SK-N-SH (cell line): ENCODE results near the gene CD248. TPM values are rescaled to one million over a fixed set of nuclear protein-coding genes. Genes with fewer than 3 reads are reported as not detected.

Source experiments
- CTCF ChIA-PET: fragments of 300-600, 350-600 bp; formaldehyde crosslinking; extraction: SDS; loops from one replicate; lab custom pipeline; 2021; lab: Yijun Ruan, JAX
- POLR2A ChIA-PET: fragments of 350-600 bp; sonication (Branson Sonifier 250); formaldehyde crosslinking; extraction: SDS; loops from one replicate; lab custom pipeline; 2020; ENCODE audit warnings: antibody characterized with exemption, inconsistent platforms; lab: Yijun Ruan, JAX
- DNase-seq: peaks from one replicate; pipeline ENCODE4 v3.0.0; 2012
- H2AFZ ChIP-seq: fragments of 200-600 bp; sonication (generic); 2 replicates; pipeline ENCODE4 v1.8.1; 2016; ENCODE audit warnings: antibody characterized with exemption, mild to moderate bottlenecking, low read depth
- H3F3A ChIP-seq: fragments of 200-600 bp; sonication (generic); replicated peaks from 2 replicates; pipeline ENCODE3; 2016; ENCODE audit warnings: antibody characterized with exemption, mild to moderate bottlenecking; ENCODE audit not compliant: insufficient read depth
- H3K27ac ChIP-seq, 2 experiments: fragments of 200-500 bp in 1 of 2; fragments of 200-600 bp in 1 of 2; sonication (Bioruptor generic) in 1 of 2; sonication (generic), shearing (Covaris generic) in 1 of 2; 2 replicates each; pipeline versions ENCODE4 v1.5.1 to v1.6.1; 2014 to 2016; ENCODE audit warnings: low read depth in 2 of 2, inconsistent platforms in 1 of 2, low read length in 1 of 2, mild to moderate bottlenecking in 1 of 2, mixed read lengths in 1 of 2
- H3K27me3 ChIP-seq: fragments of 200-600 bp; sonication (generic), shearing (Covaris generic); 2 replicates; pipeline ENCODE4 v1.6.1; 2016; ENCODE audit warnings: mixed run types; ENCODE audit not compliant: insufficient read depth
- H3K36me3 ChIP-seq, 2 experiments: fragments of 200-500 bp in 1 of 2; fragments of 200-600 bp in 1 of 2; sonication (Bioruptor generic) in 1 of 2; sonication (generic) in 1 of 2; replicated peaks in 1 of 2; 2 replicates each; pipeline versions ENCODE3 to v1.5.1; 2014 to 2016; ENCODE audit warnings: low read length in 1 of 2, mild to moderate bottlenecking in 1 of 2; ENCODE audit not compliant: insufficient read depth in 2 of 2, control insufficient read depth in 1 of 2
- H3K4me1 ChIP-seq, 2 experiments: fragments of 200-500 bp in 1 of 2; fragments of 200-600 bp in 1 of 2; sonication (Bioruptor generic) in 1 of 2; sonication (generic), shearing (Covaris generic) in 1 of 2; 2 replicates each; pipeline versions ENCODE4 v1.5.1 to v1.6.1; 2014 to 2016; ENCODE audit warnings: low read depth in 1 of 2, low read length in 1 of 2, mixed run types in 1 of 2; ENCODE audit not compliant: insufficient read depth in 2 of 2, control insufficient read depth in 1 of 2
- H3K4me2 ChIP-seq: fragments of 200-600 bp; sonication (generic), shearing (Covaris generic); 2 replicates; pipeline ENCODE4 v1.6.1; 2017; ENCODE audit warnings: mixed run types
- H3K4me3 ChIP-seq, 2 experiments: fragments of 200-500 bp in 1 of 2; fragments of 200-600 bp in 1 of 2; sonication (Bioruptor generic) in 1 of 2; sonication (generic), shearing (Covaris generic) in 1 of 2; 2 replicates each; pipeline versions ENCODE4 v1.5.1 to v1.8.1; 2014 to 2016; ENCODE audit warnings: low read depth in 2 of 2, inconsistent platforms in 1 of 2, low read length in 1 of 2, mild to moderate bottlenecking in 1 of 2, mixed read lengths in 1 of 2, moderate library complexity in 1 of 2
- H3K79me2 ChIP-seq: fragments of 200-600 bp; sonication (generic); 2 replicates; pipeline ENCODE4 v1.8.1; 2017; ENCODE audit warnings: mild to moderate bottlenecking; ENCODE audit not compliant: insufficient read depth
- H3K9ac ChIP-seq: fragments of 200-600 bp; sonication (generic); 2 replicates; pipeline ENCODE4 v1.6.1; 2017; ENCODE audit warnings: mixed run types
- H3K9me2 ChIP-seq: fragments of 200-600 bp; sonication (generic); 2 replicates; pipeline ENCODE4 v1.6.1; 2017; ENCODE audit warnings: mixed run types
- H3K9me3 ChIP-seq: fragments of 200-600 bp; sonication (generic); 2 replicates; pipeline ENCODE4 v1.6.1; 2017; ENCODE audit warnings: mixed run types, mild to moderate bottlenecking, moderate library complexity
- H4K20me1 ChIP-seq: fragments of 200-600 bp; sonication (generic); 2 replicates; pipeline ENCODE4 v1.6.1; 2017; ENCODE audit warnings: mild to moderate bottlenecking, mixed run types; ENCODE audit not compliant: insufficient read depth
- CHD2 ChIP-seq: fragments of 150-350 bp; IDR thresholded peaks from 2 replicates; pipeline ENCODE4 v1.6.1; 2018; ENCODE audit warnings: low read length; ENCODE audit not compliant: partially characterized antibody
- FOXJ3 ChIP-seq: sonication (generic); formaldehyde crosslinking; IDR thresholded peaks from 2 replicates; pipeline ENCODE4 v1.5.1; 2020; ENCODE audit warnings: mild to moderate bottlenecking, missing genetic modification reagents
- FOXM1 ChIP-seq: IDR thresholded peaks from 2 replicates; pipeline ENCODE4 v1.4.0; 2012; ENCODE audit warnings: low read depth, mild to moderate bottlenecking
- GATA2 ChIP-seq: sonication (generic); formaldehyde crosslinking; IDR thresholded peaks from 2 replicates; pipeline ENCODE4 v1.5.0; 2020; ENCODE audit warnings: mild to moderate bottlenecking, missing genetic modification reagents
- MEF2A ChIP-seq: IDR thresholded peaks from 2 replicates; pipeline ENCODE4 v1.4.0; 2012; ENCODE audit warnings: low read depth, borderline replicate concordance
- MXI1 ChIP-seq: IDR thresholded peaks from 2 replicates; pipeline ENCODE4 v1.6.1; 2012; ENCODE audit warnings: mild to moderate bottlenecking, low read depth, low read length, improper control_type of control experiment
- NFIC ChIP-seq: IDR thresholded peaks from 2 replicates; pipeline ENCODE4 v1.4.0; 2012; ENCODE audit warnings: borderline replicate concordance
- NRF1 ChIP-seq: IDR thresholded peaks from 2 replicates; pipeline ENCODE4 v1.6.1; 2012; ENCODE audit warnings: low read depth, mild to moderate bottlenecking, low read length
- POLR2AphosphoS5 ChIP-seq: IDR thresholded peaks from 2 replicates; pipeline ENCODE4 v1.6.1; 2012; ENCODE audit warnings: low read depth, low read length
- RAD21 ChIP-seq: IDR thresholded peaks from 2 replicates; pipeline ENCODE4 v1.6.1; 2012; ENCODE audit warnings: mild to moderate bottlenecking, low read length
- RFX5 ChIP-seq: IDR thresholded peaks from 2 replicates; pipeline ENCODE4 v1.6.1; 2012; ENCODE audit warnings: mild to moderate bottlenecking, improper control_type of control experiment, low read length
- RXRA ChIP-seq: IDR thresholded peaks from 2 replicates; pipeline ENCODE4 v1.4.0; 2012; ENCODE audit warnings: low read depth, mild to moderate bottlenecking, borderline replicate concordance
- SIN3A ChIP-seq: IDR thresholded peaks from 2 replicates; pipeline ENCODE4 v1.6.1; 2012; ENCODE audit warnings: low read depth, mild to moderate bottlenecking, low read length, moderate library complexity, borderline replicate concordance
- SMC3 ChIP-seq: IDR thresholded peaks from 2 replicates; pipeline ENCODE4 v1.6.1; 2012; ENCODE audit warnings: low read depth, low read length, improper control_type of control experiment
- TAF1 ChIP-seq: IDR thresholded peaks from 2 replicates; pipeline ENCODE4 v1.6.1; 2012; ENCODE audit warnings: low read depth, mild to moderate bottlenecking, low read length, moderate library complexity, borderline replicate concordance
- TEAD4 ChIP-seq: IDR thresholded peaks from 2 replicates; pipeline ENCODE4 v1.4.0; 2012; ENCODE audit warnings: mild to moderate bottlenecking, borderline replicate concordance; ENCODE audit not compliant: insufficient read depth
- YY1 ChIP-seq: IDR thresholded peaks from 2 replicates; pipeline ENCODE4 v1.4.0; 2012; ENCODE audit warnings: low read depth, mild to moderate bottlenecking
- WGBS: methylation state at CpG from one replicate; pipeline ENCODE4 v1.1.6; 2017; ENCODE audit warnings: low lambda C conversion rate; 5-methylcytosine and 5-hydroxymethylcytosine counted together
- polyA plus RNA-seq, 3 experiments: library from polyadenylated mRNA; depleted of rRNA; stranded (reverse); fragments of >200 nt; gene quantifications; 2 replicates each; pipeline ENCODE4 v1.2.3, GENCODE V29; 2012
- TF ChIP-seq, protein P1 (sequence below): IDR thresholded peaks from 2 replicates; pipeline ENCODE4 v1.4.0; 2012; ENCODE audit warnings: low read depth, borderline replicate concordance
- TF ChIP-seq, protein P2 (sequence below): IDR thresholded peaks from 2 replicates; pipeline ENCODE4 v1.4.0; 2012; ENCODE audit warnings: low read depth, borderline replicate concordance
- TF ChIP-seq, protein P3 (sequence below): IDR thresholded peaks from 2 replicates; pipeline ENCODE4 v1.6.1; 2012; ENCODE audit warnings: mild to moderate bottlenecking, low read depth, low read length, moderate library complexity

CD248 gene
- polyA plus RNA-seq, 1 of the 3 experiments (the other 2 are of a cell fraction) = 7.7 TPM

DNA sequence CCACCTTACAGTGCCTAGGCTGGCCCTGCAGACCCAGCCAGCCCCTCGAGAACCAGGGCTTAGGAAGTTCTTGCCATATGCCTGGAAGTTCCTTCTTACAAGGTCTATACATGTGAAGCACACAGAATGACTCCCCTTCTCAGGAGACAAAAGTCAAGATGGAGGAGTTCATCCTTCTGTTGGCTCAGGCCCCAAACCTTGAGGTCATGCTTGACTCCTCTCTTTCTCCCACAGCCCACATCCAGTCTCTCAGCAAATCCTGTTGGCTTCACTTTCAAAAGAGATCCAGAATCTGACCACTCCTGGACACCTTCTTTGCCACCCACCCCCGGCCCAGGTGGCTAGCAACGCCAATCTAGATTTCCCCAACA is 1.7 kb upstream of the CD248 start:
- Histone ChIP-seq H3F3A (no peaks in the 10 kb centered on the region), H3K9ac (no peak overlapping the region), H3K4me2 (no peak overlapping the region), H3K4me3 (no peak overlapping the region), H4K20me1 (no peaks in the 10 kb centered on the region), H3K4me1 (peaks cover 29 to 55% of the 10 kb centered on the region in 2 experiments), H3K9me2 (no peaks in the 10 kb centered on the region), H3K36me3 (no peaks in the 10 kb centered on the region), H3K79me2 (no peaks in the 10 kb centered on the region), H3K27ac (peak overlapping the region in 1 of 2 experiments; percentile 100; a peak in 2 of 4 replicates), H3K27me3 (no peaks in the 10 kb centered on the region), H2AFZ (no peak overlapping the region), H3K9me3 (no peaks in the 10 kb centered on the region)
- POLR2A ChIA-PET = interaction anchor here (2.2 to 2.4 kb wide), 2 partner anchors 8 to 30 kb away, joined by 10 read pairs; partner anchors contain the start of gene YIF1A
- no peak for TF ChIP-seq TEAD4
- TF ChIP-seq MXI1 = no peak
- WGBS = 81% methylated on average over 3 of the region's 3 CpGs
- CTCF ChIA-PET = interaction anchor here (1.5 to 12.4 kb wide), 3 partner anchors 8 to 36 kb away, joined by 3 to 280 read pairs (median 17); partner anchors contain the start of gene RIN1
- no peak for DNase-seq

DNA sequence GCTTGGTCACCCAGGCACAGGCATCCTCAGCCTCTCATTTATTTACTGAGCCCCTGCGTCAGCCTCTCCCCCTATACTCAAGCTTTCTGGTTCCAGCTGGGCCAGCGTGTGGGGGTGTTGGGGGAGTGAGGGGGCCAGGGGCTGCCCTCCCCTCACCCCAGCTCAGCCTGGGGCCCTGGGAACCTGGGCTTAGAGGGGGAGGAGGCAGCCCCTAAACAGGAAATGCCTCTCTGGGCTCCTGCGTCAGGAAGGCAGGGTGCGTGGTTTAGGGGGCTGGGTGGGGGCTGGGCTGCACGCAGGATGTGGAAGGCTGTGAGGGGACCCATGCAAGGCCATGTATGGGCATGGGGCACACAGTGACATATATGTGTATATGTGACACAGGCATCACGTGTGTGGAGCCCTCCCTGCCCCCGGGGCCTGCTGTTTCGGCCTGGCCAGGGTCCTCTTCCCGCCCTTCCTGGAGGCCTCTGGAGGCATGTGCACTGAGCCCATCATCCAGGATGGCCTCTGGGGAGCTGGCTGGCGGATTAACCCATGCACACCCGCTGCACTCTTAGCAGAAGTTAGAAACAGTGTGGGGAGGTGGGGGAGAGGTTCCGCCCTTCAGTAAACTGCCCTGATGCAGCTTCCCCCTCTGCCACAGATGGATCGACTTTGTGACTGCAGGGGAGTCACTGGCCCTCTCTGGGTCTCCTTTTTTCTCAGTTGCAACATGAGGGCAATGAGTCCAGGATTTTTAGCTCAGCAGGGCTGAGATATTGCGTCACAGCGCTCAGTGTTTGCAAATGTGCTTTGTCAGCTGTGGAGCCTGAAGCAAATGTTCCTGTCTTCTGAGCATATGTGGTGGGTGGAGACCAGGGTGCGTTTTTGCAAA is 1.1 kb upstream of the CD248 start:
- Histone ChIP-seq H3K9me3 (no peaks in the 10 kb centered on the region), H3K4me2 (peak overlapping the region; percentile 20; the same call in 1 of the 2 replicates), H3K79me2 (no peaks in the 10 kb centered on the region), H3K4me3 (no peak overlapping the region), H3K27me3 (no peaks in the 10 kb centered on the region), H3K4me1 (peaks cover 32 to 60% of the 10 kb centered on the region in 2 experiments), H2AFZ (no peak overlapping the region), H3K9me2 (no peaks in the 10 kb centered on the region), H3K36me3 (no peaks in the 10 kb centered on the region), H3F3A (no peaks in the 10 kb centered on the region), H3K9ac (no peak overlapping the region), H3K27ac (peak overlapping the region; percentile 21 to 100; a peak in 3 of 4 replicates), H4K20me1 (no peaks in the 10 kb centered on the region)
- peak; percentile 69 for DNase-seq
- no peak for TF ChIP-seq FOXJ3 (CRISPR knock-in tag)
- no peak for TF ChIP-seq CHD2
- no peak for TF ChIP-seq RAD21
- TF ChIP-seq RXRA = no peak
- no peak for TF ChIP-seq POLR2AphosphoS5
- TF ChIP-seq YY1 = no peak
- no peak for TF ChIP-seq MEF2A
- no peak for TF ChIP-seq NFIC
- TF ChIP-seq SIN3A = no peak
- TF ChIP-seq, protein P1, sequence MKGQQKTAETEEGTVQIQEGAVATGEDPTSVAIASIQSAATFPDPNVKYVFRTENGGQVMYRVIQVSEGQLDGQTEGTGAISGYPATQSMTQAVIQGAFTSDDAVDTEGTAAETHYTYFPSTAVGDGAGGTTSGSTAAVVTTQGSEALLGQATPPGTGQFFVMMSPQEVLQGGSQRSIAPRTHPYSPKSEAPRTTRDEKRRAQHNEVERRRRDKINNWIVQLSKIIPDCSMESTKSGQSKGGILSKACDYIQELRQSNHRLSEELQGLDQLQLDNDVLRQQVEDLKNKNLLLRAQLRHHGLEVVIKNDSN = no peak
- TF ChIP-seq, protein P2, sequence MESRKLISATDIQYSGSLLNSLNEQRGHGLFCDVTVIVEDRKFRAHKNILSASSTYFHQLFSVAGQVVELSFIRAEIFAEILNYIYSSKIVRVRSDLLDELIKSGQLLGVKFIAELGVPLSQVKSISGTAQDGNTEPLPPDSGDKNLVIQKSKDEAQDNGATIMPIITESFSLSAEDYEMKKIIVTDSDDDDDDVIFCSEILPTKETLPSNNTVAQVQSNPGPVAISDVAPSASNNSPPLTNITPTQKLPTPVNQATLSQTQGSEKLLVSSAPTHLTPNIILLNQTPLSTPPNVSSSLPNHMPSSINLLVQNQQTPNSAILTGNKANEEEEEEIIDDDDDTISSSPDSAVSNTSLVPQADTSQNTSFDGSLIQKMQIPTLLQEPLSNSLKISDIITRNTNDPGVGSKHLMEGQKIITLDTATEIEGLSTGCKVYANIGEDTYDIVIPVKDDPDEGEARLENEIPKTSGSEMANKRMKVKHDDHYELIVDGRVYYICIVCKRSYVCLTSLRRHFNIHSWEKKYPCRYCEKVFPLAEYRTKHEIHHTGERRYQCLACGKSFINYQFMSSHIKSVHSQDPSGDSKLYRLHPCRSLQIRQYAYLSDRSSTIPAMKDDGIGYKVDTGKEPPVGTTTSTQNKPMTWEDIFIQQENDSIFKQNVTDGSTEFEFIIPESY = no peak
- no peak for TF ChIP-seq FOXM1
- TF ChIP-seq SMC3 = no peak
- TF ChIP-seq, protein P3, sequence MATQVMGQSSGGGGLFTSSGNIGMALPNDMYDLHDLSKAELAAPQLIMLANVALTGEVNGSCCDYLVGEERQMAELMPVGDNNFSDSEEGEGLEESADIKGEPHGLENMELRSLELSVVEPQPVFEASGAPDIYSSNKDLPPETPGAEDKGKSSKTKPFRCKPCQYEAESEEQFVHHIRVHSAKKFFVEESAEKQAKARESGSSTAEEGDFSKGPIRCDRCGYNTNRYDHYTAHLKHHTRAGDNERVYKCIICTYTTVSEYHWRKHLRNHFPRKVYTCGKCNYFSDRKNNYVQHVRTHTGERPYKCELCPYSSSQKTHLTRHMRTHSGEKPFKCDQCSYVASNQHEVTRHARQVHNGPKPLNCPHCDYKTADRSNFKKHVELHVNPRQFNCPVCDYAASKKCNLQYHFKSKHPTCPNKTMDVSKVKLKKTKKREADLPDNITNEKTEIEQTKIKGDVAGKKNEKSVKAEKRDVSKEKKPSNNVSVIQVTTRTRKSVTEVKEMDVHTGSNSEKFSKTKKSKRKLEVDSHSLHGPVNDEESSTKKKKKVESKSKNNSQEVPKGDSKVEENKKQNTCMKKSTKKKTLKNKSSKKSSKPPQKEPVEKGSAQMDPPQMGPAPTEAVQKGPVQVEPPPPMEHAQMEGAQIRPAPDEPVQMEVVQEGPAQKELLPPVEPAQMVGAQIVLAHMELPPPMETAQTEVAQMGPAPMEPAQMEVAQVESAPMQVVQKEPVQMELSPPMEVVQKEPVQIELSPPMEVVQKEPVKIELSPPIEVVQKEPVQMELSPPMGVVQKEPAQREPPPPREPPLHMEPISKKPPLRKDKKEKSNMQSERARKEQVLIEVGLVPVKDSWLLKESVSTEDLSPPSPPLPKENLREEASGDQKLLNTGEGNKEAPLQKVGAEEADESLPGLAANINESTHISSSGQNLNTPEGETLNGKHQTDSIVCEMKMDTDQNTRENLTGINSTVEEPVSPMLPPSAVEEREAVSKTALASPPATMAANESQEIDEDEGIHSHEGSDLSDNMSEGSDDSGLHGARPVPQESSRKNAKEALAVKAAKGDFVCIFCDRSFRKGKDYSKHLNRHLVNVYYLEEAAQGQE = no peak
- TF ChIP-seq MXI1 = no peak
- TF ChIP-seq GATA2 (CRISPR knock-in tag) = no peak
- TF ChIP-seq TAF1 = no peak
- no peak for TF ChIP-seq RFX5
- TF ChIP-seq NRF1 = no peak
- POLR2A ChIA-PET = interaction anchor here (2.2 to 2.4 kb wide), 2 partner anchors 9 to 29 kb away, joined by 10 read pairs; partner anchors contain the start of gene YIF1A
- CTCF ChIA-PET = interaction anchor here (0.7 to 12.4 kb wide), 7 partner anchors 9 to 95 kb away, joined by 3 to 280 read pairs (median 3); partner anchors contain the start of gene RIN1
- 62% methylated on average over 11 of the region's 16 CpGs for WGBS
